H9 (cell line): ENCODE results near the gene SGCD. TPM values are rescaled to one million over a fixed set of nuclear protein-coding genes. Genes with fewer than 3 reads are reported as not detected.

Experiments
- DNase-seq: peaks from one replicate; pipeline ENCODE4 v3.0.0-alpha.2; 2017
- H2AFZ ChIP-seq: one replicate; pipeline ENCODE4 v1.6.1; 2013; ENCODE audit warnings: mild to moderate bottlenecking, low read length, control low read depth, moderate library complexity
- H2AK5ac ChIP-seq: 2 replicates; pipeline ENCODE4 v1.6.1; 2013; ENCODE audit warnings: low read length, control low read depth, mixed read lengths; ENCODE audit not compliant: insufficient read length
- H2BK120ac ChIP-seq: one replicate; pipeline ENCODE4 v1.6.1; 2013; ENCODE audit warnings: low read depth, mild to moderate bottlenecking, low read length, control low read depth, inconsistent platforms; ENCODE audit not compliant: poor library complexity, severe bottlenecking
- H2BK12ac ChIP-seq: 2 replicates; pipeline ENCODE4 v1.6.1; 2013; ENCODE audit warnings: low read length, control low read depth, mixed read lengths, low read depth; ENCODE audit not compliant: insufficient read length
- H2BK15ac ChIP-seq: 2 replicates; pipeline ENCODE4 v1.6.1; 2013; ENCODE audit warnings: low read depth, low read length, control low read depth
- H2BK20ac ChIP-seq: one replicate; pipeline ENCODE4 v1.6.1; 2013; ENCODE audit warnings: low read depth, mild to moderate bottlenecking, low read length, control low read depth, inconsistent platforms; ENCODE audit not compliant: poor library complexity, severe bottlenecking
- H2BK5ac ChIP-seq: 2 replicates; pipeline ENCODE4 v1.6.1; 2013; ENCODE audit warnings: low read length, control low read depth, mixed read lengths; ENCODE audit not compliant: insufficient read length
- H3K14ac ChIP-seq: 2 replicates; pipeline ENCODE4 v1.6.1; 2013; ENCODE audit warnings: low read length, control low read depth; ENCODE audit not compliant: insufficient read depth
- H3K18ac ChIP-seq: 2 replicates; pipeline ENCODE4 v1.6.1; 2013; ENCODE audit warnings: low read depth, mild to moderate bottlenecking, mixed read lengths, low read length, control low read depth; ENCODE audit not compliant: insufficient read length
- H3K23ac ChIP-seq: 2 replicates; pipeline ENCODE4 v1.6.1; 2013; ENCODE audit warnings: low read length, control low read depth, mixed read lengths, low read depth; ENCODE audit not compliant: insufficient read length
- H3K23me2 ChIP-seq: 2 replicates; pipeline ENCODE4 v1.6.1; 2013; ENCODE audit warnings: low read depth, mild to moderate bottlenecking, mixed read lengths, low read length, control low read depth; ENCODE audit not compliant: insufficient read length, poor library complexity, severe bottlenecking
- H3K27ac ChIP-seq: 2 replicates; pipeline ENCODE4 v1.5.1; 2013; ENCODE audit warnings: low read length, control low read depth, mixed read lengths, low read depth; ENCODE audit not compliant: insufficient read length
- H3K27me3 ChIP-seq: 2 replicates; pipeline ENCODE4 v1.6.1; 2013; ENCODE audit warnings: low read length, control low read depth, inconsistent platforms; ENCODE audit not compliant: insufficient read depth
- H3K4ac ChIP-seq: 2 replicates; pipeline ENCODE4 v1.6.1; 2013; ENCODE audit warnings: low read depth, mild to moderate bottlenecking, control low read depth, inconsistent platforms, low read length, moderate library complexity
- H3K4me1 ChIP-seq: 2 replicates; pipeline ENCODE4 v1.6.1; 2013; ENCODE audit warnings: low read length, control low read depth, inconsistent platforms; ENCODE audit not compliant: insufficient read depth
- H3K4me2 ChIP-seq: 2 replicates; pipeline ENCODE4 v1.6.1; 2013; ENCODE audit warnings: low read length, control low read depth, mixed read lengths; ENCODE audit not compliant: insufficient read length, insufficient read depth
- H3K56ac ChIP-seq: 2 replicates; pipeline ENCODE4 v1.6.1; 2013; ENCODE audit warnings: low read depth, mild to moderate bottlenecking, mixed read lengths, low read length, control low read depth; ENCODE audit not compliant: insufficient read length
- H3K79me1 ChIP-seq: 2 replicates; pipeline ENCODE4 v1.6.1; 2013; ENCODE audit warnings: low read depth, mild to moderate bottlenecking, moderate library complexity, low read length, control low read depth, inconsistent platforms; ENCODE audit not compliant: insufficient read depth, poor library complexity, severe bottlenecking
- H3K79me2 ChIP-seq: 2 replicates; pipeline ENCODE4 v1.6.1; 2013; ENCODE audit warnings: low read length, control low read depth, inconsistent platforms; ENCODE audit not compliant: insufficient read depth
- H3K9ac ChIP-seq: 2 replicates; pipeline ENCODE4 v1.6.1; 2013; ENCODE audit warnings: low read length, control low read depth, mixed read lengths; ENCODE audit not compliant: insufficient read length; ENCODE audit errors: extremely low read depth
- H3K9me3 ChIP-seq: one replicate; pipeline ENCODE4 v1.6.1; 2013; ENCODE audit warnings: low read depth, low read length, inconsistent platforms; ENCODE audit not compliant: control insufficient read depth
- H3T11ph ChIP-seq: one replicate; pipeline ENCODE4 v1.6.1; 2013; ENCODE audit warnings: mild to moderate bottlenecking, low read length, control low read depth, inconsistent platforms
- H4K20me1 ChIP-seq: one replicate; pipeline ENCODE4 v1.6.1; 2013; ENCODE audit not compliant: control insufficient read depth, insufficient read length, insufficient read depth
- H4K5ac ChIP-seq: 2 replicates; pipeline ENCODE4 v1.6.1; 2013; ENCODE audit warnings: low read depth, mild to moderate bottlenecking, mixed read lengths, low read length, control low read depth; ENCODE audit not compliant: insufficient read length
- H4K8ac ChIP-seq: replicated peaks from 2 replicates; pipeline ENCODE4 v1.6.1; 2013; ENCODE audit warnings: low read length, control low read depth, mixed read lengths, low read depth; ENCODE audit not compliant: insufficient read length
- H4K91ac ChIP-seq: 2 replicates; pipeline ENCODE4 v1.6.1; 2013; ENCODE audit warnings: low read depth, mild to moderate bottlenecking, moderate library complexity, mixed read lengths, low read length, control low read depth; ENCODE audit not compliant: insufficient read length
- H3K27ac Mint-ChIP-seq, 3 experiments: 2 replicates in 2 of 3; 3 replicates in 1 of 3; pipeline ENCODE4 v1.8.0; 2020 to 2021; ENCODE audit warnings: mixed read lengths in 3 of 3, mild to moderate bottlenecking in 1 of 3, moderate library complexity in 1 of 3
- H3K27me3 Mint-ChIP-seq: 2 replicates; pipeline ENCODE4 v1.8.0; 2021; ENCODE audit warnings: low read depth, mild to moderate bottlenecking, moderate library complexity, mixed read lengths
- H3K36me3 Mint-ChIP-seq, 3 experiments: 2 replicates in 2 of 3; 3 replicates in 1 of 3; pipeline ENCODE4 v1.8.0; 2020 to 2021; ENCODE audit warnings: low read depth in 3 of 3, mixed read lengths in 3 of 3; ENCODE audit not compliant: insufficient read depth in 1 of 3
- H3K4me1 Mint-ChIP-seq, 2 experiments: 2 replicates each; pipeline ENCODE4 v1.8.0; 2020; ENCODE audit warnings: mixed read lengths in 2 of 2
- H3K4me3 Mint-ChIP-seq, 2 experiments: 2 replicates in 1 of 2; 3 replicates in 1 of 2; pipeline ENCODE4 v1.8.0; 2020 to 2021; ENCODE audit warnings: mild to moderate bottlenecking in 2 of 2, mixed read lengths in 2 of 2, moderate library complexity in 1 of 2
- H3K9me3 Mint-ChIP-seq, 2 experiments: 2 replicates in 1 of 2; 3 replicates in 1 of 2; pipeline ENCODE4 v1.8.0; 2020; ENCODE audit warnings: mild to moderate bottlenecking in 2 of 2, mixed read lengths in 2 of 2, moderate library complexity in 1 of 2
- WGBS: extraction: QIAGEN DNeasy Blood & Tissue Kit; methylation state at CpG from one replicate; pipeline ENCODE4 v1.1.7; 2013; ENCODE audit warnings: missing lambda C conversion rate, low lambda C conversion rate, mixed read lengths; ENCODE audit not compliant: insufficient read length; ENCODE audit errors: extremely low coverage; 5-methylcytosine and 5-hydroxymethylcytosine counted together
- total RNA-seq: library from RNA; stranded (reverse); gene quantifications from 2 replicates; pipeline ENCODE4 v1.2.1, GENCODE V29; 2021
- TF ChIP-seq, protein P1 (sequence below): fragments of 200-600 bp; sonication (generic); conservative IDR thresholded peaks from 3 replicates; pipeline ENCODE4 v1.8.0; 2021; ENCODE audit warnings: antibody characterized with exemption, mild to moderate bottlenecking

The SGCD gene
- total RNA-seq, 1 experiment from 2014 or later = 0.11 TPM

DNA sequence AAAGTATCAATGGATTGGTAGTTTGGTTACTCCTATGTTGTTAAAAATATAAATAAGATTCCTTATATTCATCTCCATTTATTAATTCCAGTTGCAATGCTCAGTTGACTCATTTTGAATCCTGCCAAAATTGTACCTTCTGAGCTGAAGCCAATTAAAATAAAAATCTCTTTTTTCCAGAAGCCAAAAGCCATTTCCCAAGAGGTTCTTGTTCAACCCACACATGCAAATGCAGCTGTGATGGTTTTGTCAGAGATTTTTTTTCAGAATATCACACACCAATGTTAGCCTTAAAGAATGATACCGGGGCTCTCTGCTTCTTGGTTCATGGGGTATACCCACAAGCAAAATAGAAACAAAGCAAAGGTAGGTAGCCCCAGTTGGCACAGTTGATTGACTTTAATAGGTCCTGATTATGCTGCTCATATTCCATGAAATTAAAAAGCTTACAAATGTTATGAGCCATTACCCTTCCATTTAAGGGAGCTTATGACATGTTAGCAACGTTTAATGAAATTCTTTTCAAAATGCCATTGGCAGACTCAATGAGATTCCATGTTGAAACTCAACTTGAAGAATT, 208.0 kb downstream of the SGCD start:
- no peaks in the 10 kb centered on the region for H3K27me3 ChIP-seq
- H3K4me3 Mint-ChIP-seq = no peak overlapping the region
- no peak overlapping the region for H4K8ac ChIP-seq
- no peaks in the 10 kb centered on the region for H3K4me1 ChIP-seq
- no peak overlapping the region for H3K14ac ChIP-seq
- H2BK120ac ChIP-seq = no peak overlapping the region
- TF ChIP-seq, protein P1, sequence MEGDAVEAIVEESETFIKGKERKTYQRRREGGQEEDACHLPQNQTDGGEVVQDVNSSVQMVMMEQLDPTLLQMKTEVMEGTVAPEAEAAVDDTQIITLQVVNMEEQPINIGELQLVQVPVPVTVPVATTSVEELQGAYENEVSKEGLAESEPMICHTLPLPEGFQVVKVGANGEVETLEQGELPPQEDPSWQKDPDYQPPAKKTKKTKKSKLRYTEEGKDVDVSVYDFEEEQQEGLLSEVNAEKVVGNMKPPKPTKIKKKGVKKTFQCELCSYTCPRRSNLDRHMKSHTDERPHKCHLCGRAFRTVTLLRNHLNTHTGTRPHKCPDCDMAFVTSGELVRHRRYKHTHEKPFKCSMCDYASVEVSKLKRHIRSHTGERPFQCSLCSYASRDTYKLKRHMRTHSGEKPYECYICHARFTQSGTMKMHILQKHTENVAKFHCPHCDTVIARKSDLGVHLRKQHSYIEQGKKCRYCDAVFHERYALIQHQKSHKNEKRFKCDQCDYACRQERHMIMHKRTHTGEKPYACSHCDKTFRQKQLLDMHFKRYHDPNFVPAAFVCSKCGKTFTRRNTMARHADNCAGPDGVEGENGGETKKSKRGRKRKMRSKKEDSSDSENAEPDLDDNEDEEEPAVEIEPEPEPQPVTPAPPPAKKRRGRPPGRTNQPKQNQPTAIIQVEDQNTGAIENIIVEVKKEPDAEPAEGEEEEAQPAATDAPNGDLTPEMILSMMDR = no peak
- no peak overlapping the region for H3K27ac Mint-ChIP-seq
- H3K4ac ChIP-seq = no peak overlapping the region
- no peak overlapping the region for H3T11ph ChIP-seq
- H3K18ac ChIP-seq = no peak overlapping the region
- H2BK20ac ChIP-seq = no peak overlapping the region
- no peak overlapping the region for H4K5ac ChIP-seq
- no peak overlapping the region for H2AK5ac ChIP-seq
- no peaks in the 10 kb centered on the region for H3K9me3 ChIP-seq
- H3K36me3 Mint-ChIP-seq = no peaks in the 10 kb centered on the region
- H3K9me3 Mint-ChIP-seq = no peaks in the 10 kb centered on the region
- no peak overlapping the region for H4K91ac ChIP-seq
- no CpG with 5 or more reads among the region's 2 CpGs for WGBS
- no peak overlapping the region for H3K23ac ChIP-seq
- H2BK15ac ChIP-seq = no peak overlapping the region
- H3K56ac ChIP-seq = no peak overlapping the region
- no peaks in the 10 kb centered on the region for H3K4me1 Mint-ChIP-seq
- no peaks in the 10 kb centered on the region for H3K27me3 Mint-ChIP-seq
- H4K20me1 ChIP-seq = no peaks in the 10 kb centered on the region
- H3K9ac ChIP-seq = no peak overlapping the region
- H3K79me1 ChIP-seq = no peaks in the 10 kb centered on the region
- no peak overlapping the region for H3K4me2 ChIP-seq
- H3K79me2 ChIP-seq = no peaks in the 10 kb centered on the region
- no peaks in the 10 kb centered on the region for H3K23me2 ChIP-seq
- H2AFZ ChIP-seq = no peak overlapping the region
- no peak overlapping the region for H2BK5ac ChIP-seq
- no peak overlapping the region for H3K27ac ChIP-seq
- no peak for DNase-seq
- no peak overlapping the region for H2BK12ac ChIP-seq
